NB4 (cell line): ENCODE results near the gene SPATA16.

Source experiments
- CTCF ChIP-seq: IDR thresholded peaks from one replicate; pipeline ENCODE4 v1.5.1; 2012; ENCODE audit warnings: low read depth, low read length
- MAX ChIP-seq: IDR thresholded peaks from 2 replicates; pipeline ENCODE4 v1.6.1; 2011; ENCODE audit warnings: low read depth, low read length
- MYC ChIP-seq: IDR thresholded peaks from 2 replicates; pipeline ENCODE4 v1.6.1; 2011; ENCODE audit warnings: low read depth, low read length

DNA sequence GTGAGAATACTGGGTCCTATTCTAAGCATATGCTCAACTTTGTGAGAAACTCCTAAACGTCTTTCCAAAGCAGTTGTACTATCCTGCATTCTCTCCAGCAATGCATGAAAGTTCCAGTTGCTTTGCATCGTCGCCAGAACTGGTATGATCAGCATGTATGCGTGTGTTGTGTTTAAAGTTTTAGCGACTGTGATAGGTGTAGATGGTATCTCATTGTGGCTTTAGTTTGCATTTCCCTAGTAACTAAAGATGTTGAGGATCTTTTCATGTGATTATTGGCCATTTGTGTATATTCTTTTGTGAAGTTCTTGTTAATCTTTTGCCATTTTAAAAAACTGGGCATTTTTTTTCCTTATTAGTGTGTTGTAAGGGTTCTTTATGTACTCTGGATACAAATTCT lies 115.1 kb downstream of the SPATA16 start:
- no peak for TF ChIP-seq CTCF
- no peak for TF ChIP-seq MYC
- no peak for TF ChIP-seq MAX
